GM23248 (cell line): ENCODE results near the gene SPTBN5. TPM values are rescaled to one million over a fixed set of nuclear protein-coding genes. Genes with fewer than 3 reads are reported as not detected.

Experiments used
- DNase-seq: peaks from one replicate; pipeline ENCODE4 v3.0.0-alpha.2; 2015
- H2AFZ ChIP-seq: fragments of 200-600 bp; sonication (generic); 2 replicates; pipeline ENCODE4 v1.6.1; 2016; ENCODE audit warnings: antibody characterized with exemption
- H3F3A ChIP-seq: fragments of 200-600 bp; sonication (generic); 2 replicates; pipeline ENCODE4 v1.6.1; 2016; ENCODE audit warnings: mild to moderate bottlenecking, antibody characterized with exemption, mixed run types; ENCODE audit not compliant: insufficient read depth
- H3K27ac ChIP-seq: fragments of 200-600 bp; sonication (generic); 2 replicates; pipeline ENCODE4 v1.5.1; 2016; ENCODE audit warnings: mild to moderate bottlenecking
- H3K27me3 ChIP-seq: fragments of 200-600 bp; sonication (generic); replicated peaks from 2 replicates; pipeline ENCODE4 v1.6.1; 2016; ENCODE audit warnings: mild to moderate bottlenecking; ENCODE audit not compliant: insufficient read depth
- H3K36me3 ChIP-seq: fragments of 200-600 bp; sonication (generic); 2 replicates; pipeline ENCODE4 v1.6.1; 2016; ENCODE audit warnings: low read depth, mild to moderate bottlenecking
- H3K4me1 ChIP-seq: fragments of 200-600 bp; sonication (generic); 2 replicates; pipeline ENCODE4 v1.6.1; 2016; ENCODE audit warnings: mild to moderate bottlenecking; ENCODE audit not compliant: insufficient read depth
- H3K4me2 ChIP-seq: fragments of 200-600 bp; sonication (generic); one replicate; pipeline ENCODE4 v1.6.1; 2016; ENCODE audit warnings: mild to moderate bottlenecking; ENCODE audit not compliant: unreplicated experiment
- H3K4me3 ChIP-seq: fragments of 200-600 bp; sonication (generic); 2 replicates; pipeline ENCODE4 v1.5.1; 2016; ENCODE audit warnings: mild to moderate bottlenecking
- H3K79me2 ChIP-seq: fragments of 200-600 bp; sonication (generic); 2 replicates; pipeline ENCODE4 v1.6.1; 2016; ENCODE audit warnings: mild to moderate bottlenecking; ENCODE audit not compliant: insufficient read depth
- H3K9ac ChIP-seq: fragments of 200-600 bp; sonication (generic); 2 replicates; pipeline ENCODE4 v1.6.1; 2016; ENCODE audit warnings: mild to moderate bottlenecking
- H3K9me2 ChIP-seq: fragments of 200-600 bp; sonication (generic); 2 replicates; pipeline ENCODE4 v1.6.1; 2016; ENCODE audit warnings: mixed run types, mild to moderate bottlenecking, moderate library complexity; ENCODE audit not compliant: insufficient read depth
- H3K9me3 ChIP-seq: fragments of 200-600 bp; sonication (generic); one replicate; pipeline ENCODE4 v1.6.1; 2017; ENCODE audit warnings: low read depth
- H4K20me1 ChIP-seq: fragments of 200-600 bp; sonication (generic); 2 replicates; pipeline ENCODE4 v1.6.0; 2016; ENCODE audit not compliant: insufficient read depth
- EZH2 ChIP-seq: fragments of 200-600 bp; sonication (generic); IDR thresholded peaks from 2 replicates; pipeline ENCODE4 v1.6.1; 2018; ENCODE audit warnings: antibody characterized with exemption, mild to moderate bottlenecking; ENCODE audit not compliant: insufficient read depth, poor library complexity, severe bottlenecking
- EZH2phosphoT487 ChIP-seq: fragments of 200-600 bp; sonication (generic); IDR thresholded peaks from 2 replicates; pipeline ENCODE4 v1.6.1; 2018; ENCODE audit warnings: antibody characterized with exemption, moderate library complexity, mild to moderate bottlenecking, low read depth; ENCODE audit not compliant: insufficient read depth
- WGBS, 2 experiments: methylation state at CpG; one replicate each; pipeline ENCODE4 v1.1.6; 2015 to 2017; ENCODE audit warnings: low lambda C conversion rate in 2 of 2, low coverage in 1 of 2; ENCODE audit errors: missing lambda C conversion rate in 2 of 2; 5-methylcytosine and 5-hydroxymethylcytosine counted together
- in situ Hi-C: fragments of 300-500 bp; cut with MboI; formaldehyde crosslinking; loops from 2 replicates; pipeline ENCODE4 v1.15.0; 2020
- polyA plus RNA-seq: library from polyadenylated mRNA; unstranded; fragments of >200 nt; fragmentation: Nextera tagmentation; extraction: Ambion mirVana; gene quantifications from 2 replicates; pipeline ENCODE4 v1.2.1, GENCODE V29; 2016
- total RNA-seq: library from RNA; depleted of rRNA; stranded (reverse); fragments of >200 nt; shearing (Covaris generic); gene quantifications from 2 replicates; pipeline ENCODE4 v1.2.3, GENCODE V29; 2014

SPTBN5 gene
- total and polyA plus RNA-seq, 2 experiments from 2014 or later, result 0.03 to 0.11 TPM

DNA sequence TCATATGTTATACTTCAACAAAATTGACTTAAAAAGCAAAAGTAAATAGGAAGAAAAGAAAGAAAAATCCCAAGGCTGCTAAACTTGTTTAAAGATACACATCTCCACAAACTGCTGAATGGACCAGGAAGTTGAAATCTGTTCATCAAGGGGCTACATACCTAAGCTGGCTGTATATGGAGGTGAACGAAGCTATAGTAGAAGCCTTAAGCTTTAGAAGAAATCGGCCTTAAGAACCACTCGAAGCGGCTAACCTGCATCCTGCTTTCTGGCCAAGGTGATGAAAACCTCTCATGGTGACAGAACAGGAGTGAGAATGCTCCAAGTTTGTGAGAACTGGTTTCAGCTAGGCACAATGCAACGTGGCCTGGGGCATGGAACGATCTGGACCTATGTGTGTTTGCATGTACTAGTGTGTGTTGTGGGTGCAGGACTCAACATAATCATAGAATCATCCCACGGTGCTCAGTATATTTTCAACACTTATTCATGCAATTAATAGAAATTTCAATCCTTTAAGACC lies 31.3 kb upstream of the SPTBN5 start:
- Histone ChIP-seq H3K27me3 (no peaks in the 10 kb centered on the region), H3F3A (peaks cover 15% of the 10 kb centered on the region), H4K20me1 (no peaks in the 10 kb centered on the region), H3K9me3 (no peaks in the 10 kb centered on the region), H3K9ac (no peak overlapping the region), H3K27ac (no peak overlapping the region), H3K4me1 (peaks cover 21% of the 10 kb centered on the region), H3K9me2 (no peaks in the 10 kb centered on the region), H3K36me3 (no peaks in the 10 kb centered on the region), H2AFZ (no peak overlapping the region), H3K4me2 (no peak overlapping the region), H3K79me2 (no peaks in the 10 kb centered on the region), H3K4me3 (no peak overlapping the region)
- WGBS, 2 experiments, result 93% methylated on average over 7 of the region's 7 CpGs
- TF ChIP-seq EZH2, result no peak
- no peak for TF ChIP-seq EZH2phosphoT487
- in situ Hi-C loops, result no loop called here
- DNase-seq, result no peak

DNA sequence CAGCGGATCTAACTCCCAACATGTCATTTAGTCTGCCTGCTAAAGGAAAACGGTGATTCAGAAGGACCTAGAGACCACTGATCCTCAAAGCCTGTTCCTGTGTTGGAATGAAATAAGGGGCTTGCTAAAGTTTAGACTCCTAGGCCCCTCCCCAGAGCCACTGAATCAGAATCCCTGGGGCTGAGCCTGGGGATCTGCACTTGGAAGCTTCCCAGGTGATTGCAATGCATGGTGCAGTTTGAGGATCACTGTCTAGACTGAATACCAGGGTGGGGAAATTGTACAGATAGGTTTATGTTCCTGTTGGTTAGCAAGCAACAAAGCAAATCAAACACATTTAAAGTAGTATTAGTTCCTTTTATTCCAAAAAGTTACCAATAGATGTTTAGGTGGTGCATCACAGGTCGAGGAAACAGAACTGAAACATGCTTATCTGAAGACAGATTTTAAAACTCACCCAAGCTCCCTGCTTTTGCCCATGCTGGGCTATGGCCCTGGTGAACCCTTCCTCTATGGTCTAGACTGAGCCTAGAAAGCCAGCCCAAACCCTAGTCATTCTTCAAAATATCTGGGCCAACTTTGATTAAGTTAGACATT lies 29.6 kb upstream of the SPTBN5 start:
- H4K20me1 ChIP-seq, result no peaks in the 10 kb centered on the region
- TF ChIP-seq EZH2phosphoT487 (no peak), EZH2 (no peak)
- H3K27me3 ChIP-seq, result no peaks in the 10 kb centered on the region
- H2AFZ ChIP-seq, result no peak overlapping the region
- H3K27ac ChIP-seq, result no peak overlapping the region
- H3F3A ChIP-seq, result peaks cover 6% of the 10 kb centered on the region; the same call in 1 of the 2 replicates
- H3K4me1 ChIP-seq, result peaks cover 8% of the 10 kb centered on the region
- no peak overlapping the region for H3K4me2 ChIP-seq
- in situ Hi-C loops, result no loop called here
- H3K79me2 ChIP-seq, result no peaks in the 10 kb centered on the region
- no peak overlapping the region for H3K9ac ChIP-seq
- H3K36me3 ChIP-seq, result no peaks in the 10 kb centered on the region
- 87 to 93% methylated on average over 3 of the region's 3 CpGs for WGBS, 2 experiments
- H3K9me3 ChIP-seq, result no peaks in the 10 kb centered on the region
- H3K4me3 ChIP-seq, result no peak overlapping the region
- H3K9me2 ChIP-seq, result no peaks in the 10 kb centered on the region
- peak; percentile 16 for DNase-seq

DNA sequence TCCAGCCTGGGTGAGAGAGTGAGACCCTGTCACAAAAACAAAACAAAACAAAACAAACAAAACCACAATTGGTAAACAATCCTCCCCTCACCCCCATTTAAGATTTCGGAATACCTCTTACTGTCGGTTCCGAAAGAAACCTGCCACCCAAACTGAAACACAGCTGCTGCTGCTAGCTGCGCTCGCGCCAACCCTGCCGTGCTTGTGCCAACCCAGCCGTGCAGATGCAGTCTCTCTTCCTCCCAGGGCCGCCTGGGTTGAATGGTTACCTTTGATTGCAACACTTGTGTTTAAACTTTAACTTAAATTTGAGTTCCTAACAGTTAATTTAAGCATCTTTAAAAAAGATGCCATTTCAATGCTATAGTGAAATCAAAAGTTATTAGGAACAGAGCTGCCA lies 28.5 kb upstream of the SPTBN5 start:
- 94 to 97% methylated on average over 9 of the region's 9 CpGs for WGBS, 2 experiments
- Histone ChIP-seq H3F3A (peaks cover 10% of the 10 kb centered on the region), H3K27me3 (no peaks in the 10 kb centered on the region), H2AFZ (no peak overlapping the region), H3K9me2 (no peaks in the 10 kb centered on the region), H4K20me1 (no peaks in the 10 kb centered on the region), H3K27ac (no peak overlapping the region), H3K36me3 (no peaks in the 10 kb centered on the region), H3K9ac (no peak overlapping the region), H3K79me2 (no peaks in the 10 kb centered on the region), H3K4me3 (no peak overlapping the region), H3K4me1 (peaks cover 12% of the 10 kb centered on the region), H3K9me3 (no peaks in the 10 kb centered on the region), H3K4me2 (no peak overlapping the region)
- TF ChIP-seq EZH2phosphoT487 (no peak), EZH2 (no peak)
- in situ Hi-C loops, result no loop called here
- no peak for DNase-seq

DNA sequence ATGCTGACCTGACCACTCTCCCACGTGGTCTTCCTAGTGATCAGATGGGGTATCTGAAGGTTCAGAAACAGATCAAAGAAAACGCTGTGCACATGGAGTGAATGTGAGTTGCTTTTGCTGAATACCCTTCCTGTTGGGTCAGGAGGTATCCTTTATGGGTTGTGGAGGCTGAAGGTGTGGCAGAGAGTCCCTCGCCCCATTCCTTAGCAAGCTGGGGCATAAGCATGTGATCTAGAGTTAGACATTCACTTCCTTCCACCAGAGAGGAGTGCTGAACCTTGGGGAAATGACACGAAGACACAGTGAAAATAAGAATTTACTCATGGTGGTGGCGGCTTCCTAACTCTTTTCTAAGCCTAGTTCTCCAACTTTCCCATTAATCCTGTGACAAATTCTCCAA lies 27.8 kb upstream of the SPTBN5 start:
- no peak overlapping the region for H3K9ac ChIP-seq

More for the DNA sequence above, 27.8 kb upstream of the SPTBN5 start:
- H2AFZ ChIP-seq, result no peak overlapping the region
- H3K36me3 ChIP-seq, result no peaks in the 10 kb centered on the region
- H3K4me1 ChIP-seq, result peaks cover 13% of the 10 kb centered on the region
- no peak for TF ChIP-seq EZH2phosphoT487
- no peak for TF ChIP-seq EZH2
- no peak overlapping the region for H3K4me2 ChIP-seq
- H3K79me2 ChIP-seq, result peaks cover under 1% of the 10 kb centered on the region; the same call in 1 of the 2 replicates
- no peaks in the 10 kb centered on the region for H3K9me3 ChIP-seq
- DNase-seq, result no peak
- no peak overlapping the region for H3K27ac ChIP-seq
- H4K20me1 ChIP-seq, result no peaks in the 10 kb centered on the region
- WGBS, 2 experiments, result 72 to 76% methylated on average over 5 of the region's 5 CpGs
- H3K4me3 ChIP-seq, result no peak overlapping the region
- H3F3A ChIP-seq, result peaks cover 5% of the 10 kb centered on the region
- no peaks in the 10 kb centered on the region for H3K9me2 ChIP-seq
- H3K27me3 ChIP-seq, result no peaks in the 10 kb centered on the region
- in situ Hi-C loops, result no loop called here
